Measurements from ENCODE around the gene EIF4E. TPM values are rescaled to one million over a fixed set of nuclear protein-coding genes. Genes with fewer than 3 reads are reported as not detected.

The EIF4E gene
- total and polyA plus RNA-seq, 2 of the 4 experiments (the other 2 are of a cell fraction): 80.4 to 113 TPM

DNA sequence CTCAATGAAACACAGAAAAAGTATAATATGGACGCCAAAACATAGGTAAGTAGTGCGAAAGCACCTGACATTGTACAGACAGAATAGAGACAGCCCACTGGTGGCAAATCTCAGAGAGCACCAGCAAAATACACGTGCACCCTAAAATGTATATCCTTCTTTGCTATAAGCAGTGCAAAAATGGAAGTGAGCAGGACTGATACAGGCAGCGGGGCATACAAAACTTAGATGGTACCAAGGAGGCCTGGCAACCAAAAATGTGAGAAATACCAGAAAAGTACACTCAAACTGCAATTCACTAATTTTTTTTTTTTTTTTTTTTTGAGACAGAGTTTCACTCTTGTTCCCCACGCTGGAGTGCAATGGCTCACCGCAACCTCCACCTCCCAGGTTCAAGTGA, 63.9 kb downstream of the EIF4E start:
- no peak overlapping the region for H3K4me2 ChIP-seq (ENCODE audit: low read depth, low read length)
- dilution Hi-C loops (cut with HindIII; ENCODE audit: low sequenced_read_pairs, unreplicated experiment) (no loop called here), intact Hi-C loops (cut with micrococcal nuclease) (no loop called here), in situ Hi-C loops (cut with MboI; ENCODE audit: low sequenced_read_pairs) (no loop called here)
- H3K56ac ChIP-seq (ENCODE audit: extremely low read depth, insufficient read depth, low read length): no peak overlapping the region
- H2AK5ac ChIP-seq (ENCODE audit: low read depth, low read length): no peak overlapping the region
- H3K18ac ChIP-seq (ENCODE audit: low read depth, low read length): no peak overlapping the region
- no peak for TF ChIP-seq MAZ (IDR thresholded peaks at IDR 0.05; ENCODE audit: borderline replicate concordance, low read depth, low read length)
- TF ChIP-seq NFE2L2 (IDR thresholded peaks at IDR 0.05; ENCODE audit: low read depth, low read length): no peak
- no peak for TF ChIP-seq CEBPB (IDR thresholded peaks at IDR 0.05; ENCODE audit: low read depth, low read length)
- TF ChIP-seq RCOR1 (IDR thresholded peaks at IDR 0.05; ENCODE audit: insufficient replicate concordance, low read length): no peak
- no peak for TF ChIP-seq CHD1 (IDR thresholded peaks at IDR 0.05; ENCODE audit: low read depth, low read length)
- no peak for TF ChIP-seq MAFK (IDR thresholded peaks at IDR 0.05; ENCODE audit: low read depth, low read length)
- TF ChIP-seq POLR2A (IDR thresholded peaks at IDR 0.05; ENCODE audit: low read depth, low read length): no peak
- TF ChIP-seq, protein P1, sequence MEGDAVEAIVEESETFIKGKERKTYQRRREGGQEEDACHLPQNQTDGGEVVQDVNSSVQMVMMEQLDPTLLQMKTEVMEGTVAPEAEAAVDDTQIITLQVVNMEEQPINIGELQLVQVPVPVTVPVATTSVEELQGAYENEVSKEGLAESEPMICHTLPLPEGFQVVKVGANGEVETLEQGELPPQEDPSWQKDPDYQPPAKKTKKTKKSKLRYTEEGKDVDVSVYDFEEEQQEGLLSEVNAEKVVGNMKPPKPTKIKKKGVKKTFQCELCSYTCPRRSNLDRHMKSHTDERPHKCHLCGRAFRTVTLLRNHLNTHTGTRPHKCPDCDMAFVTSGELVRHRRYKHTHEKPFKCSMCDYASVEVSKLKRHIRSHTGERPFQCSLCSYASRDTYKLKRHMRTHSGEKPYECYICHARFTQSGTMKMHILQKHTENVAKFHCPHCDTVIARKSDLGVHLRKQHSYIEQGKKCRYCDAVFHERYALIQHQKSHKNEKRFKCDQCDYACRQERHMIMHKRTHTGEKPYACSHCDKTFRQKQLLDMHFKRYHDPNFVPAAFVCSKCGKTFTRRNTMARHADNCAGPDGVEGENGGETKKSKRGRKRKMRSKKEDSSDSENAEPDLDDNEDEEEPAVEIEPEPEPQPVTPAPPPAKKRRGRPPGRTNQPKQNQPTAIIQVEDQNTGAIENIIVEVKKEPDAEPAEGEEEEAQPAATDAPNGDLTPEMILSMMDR (conservative IDR thresholded peaks at IDR 0.05; ENCODE audit: low read depth, low read length): no peak
- TF ChIP-seq, protein P2, sequence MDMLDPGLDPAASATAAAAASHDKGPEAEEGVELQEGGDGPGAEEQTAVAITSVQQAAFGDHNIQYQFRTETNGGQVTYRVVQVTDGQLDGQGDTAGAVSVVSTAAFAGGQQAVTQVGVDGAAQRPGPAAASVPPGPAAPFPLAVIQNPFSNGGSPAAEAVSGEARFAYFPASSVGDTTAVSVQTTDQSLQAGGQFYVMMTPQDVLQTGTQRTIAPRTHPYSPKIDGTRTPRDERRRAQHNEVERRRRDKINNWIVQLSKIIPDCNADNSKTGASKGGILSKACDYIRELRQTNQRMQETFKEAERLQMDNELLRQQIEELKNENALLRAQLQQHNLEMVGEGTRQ (IDR thresholded peaks at IDR 0.05; ENCODE audit: low read depth, low read length): no peak
- no peak for TF ChIP-seq SMC3 (IDR thresholded peaks at IDR 0.05; ENCODE audit: low read depth, low read length)
- TF ChIP-seq RFX5 (IDR thresholded peaks at IDR 0.05; ENCODE audit: low read depth, low read length): no peak
- TF ChIP-seq, protein P3, sequence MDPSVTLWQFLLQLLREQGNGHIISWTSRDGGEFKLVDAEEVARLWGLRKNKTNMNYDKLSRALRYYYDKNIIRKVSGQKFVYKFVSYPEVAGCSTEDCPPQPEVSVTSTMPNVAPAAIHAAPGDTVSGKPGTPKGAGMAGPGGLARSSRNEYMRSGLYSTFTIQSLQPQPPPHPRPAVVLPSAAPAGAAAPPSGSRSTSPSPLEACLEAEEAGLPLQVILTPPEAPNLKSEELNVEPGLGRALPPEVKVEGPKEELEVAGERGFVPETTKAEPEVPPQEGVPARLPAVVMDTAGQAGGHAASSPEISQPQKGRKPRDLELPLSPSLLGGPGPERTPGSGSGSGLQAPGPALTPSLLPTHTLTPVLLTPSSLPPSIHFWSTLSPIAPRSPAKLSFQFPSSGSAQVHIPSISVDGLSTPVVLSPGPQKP (IDR thresholded peaks at IDR 0.05; ENCODE audit: borderline replicate concordance, low read depth, low read length): no peak
- TF ChIP-seq BHLHE40 (IDR thresholded peaks at IDR 0.05; ENCODE audit: low read depth, low read length): no peak
- TF ChIP-seq FOS (IDR thresholded peaks at IDR 0.05; ENCODE audit: low read depth, low read length): no peak
- TF ChIP-seq RAD21 (IDR thresholded peaks at IDR 0.05; ENCODE audit: low read length): no peak
- no peak for TF ChIP-seq MXI1 (IDR thresholded peaks at IDR 0.05; ENCODE audit: borderline replicate concordance, low read depth, low read length)
- WGBS, 2 experiments (ENCODE audit: extremely low coverage in 2 of 2, insufficient read length in 1 of 2): no CpG with 5 or more reads among the region's 6 CpGs
- H4K5ac ChIP-seq (ENCODE audit: low read depth, low read length): no peak overlapping the region
- no peaks in the 10 kb centered on the region for H3K36me3 ChIP-seq (ENCODE audit: control insufficient read depth, insufficient read depth, low read length)
- H4K8ac ChIP-seq (ENCODE audit: low read depth in 2 of 2, low read length in 2 of 2): no peak overlapping the region
- H3K14ac ChIP-seq (replicated peaks; ENCODE audit: low read depth, low read length): no peak overlapping the region
- H2BK120ac ChIP-seq (ENCODE audit: low read depth, low read length): no peak overlapping the region
- DNase-seq (no peak), ATAC-seq (ENCODE audit: low read depth) (no peak)
- H2AK9ac ChIP-seq (replicated peaks; ENCODE audit: low read depth, low read length, poor library complexity): no peak overlapping the region
- H2BK20ac ChIP-seq (ENCODE audit: low read depth, low read length): no peak overlapping the region
- no peak overlapping the region for H3K27ac ChIP-seq (ENCODE audit: insufficient read depth, low read length)
- H3K9me3 ChIP-seq (ENCODE audit: control insufficient read depth, insufficient read depth, low read length): no peaks in the 10 kb centered on the region
- H2BK15ac ChIP-seq (ENCODE audit: low read depth, low read length): no peak overlapping the region
- H4K20me1 ChIP-seq (ENCODE audit: insufficient read depth, low read length): no peaks in the 10 kb centered on the region
- ChIA-PET CTCF (no interaction called here), POLR2A (ENCODE audit: unreplicated experiment) (no interaction called here)
- H4K91ac ChIP-seq (ENCODE audit: insufficient read depth, low read depth, low read length): no peak overlapping the region
- no peak overlapping the region for H3K4me3 ChIP-seq (ENCODE audit: insufficient read depth, low read depth, low read length)
- no peaks in the 10 kb centered on the region for H3K4me1 ChIP-seq (ENCODE audit: control insufficient read depth, insufficient read depth, low read length)
- H3K79me1 ChIP-seq (ENCODE audit: low read depth in 1 of 2, low read length in 2 of 2): no peaks in the 10 kb centered on the region
- no peak overlapping the region for H3K23ac ChIP-seq (ENCODE audit: low read depth, low read length)
- no peaks in the 10 kb centered on the region for H3K9me1 ChIP-seq (ENCODE audit: insufficient read depth, low read length)
- no peak overlapping the region for H3K9ac ChIP-seq (ENCODE audit: low read depth, low read length)
- no TSS peak for BruUV-seq (replicated peaks)
- no peak overlapping the region for H3K4ac ChIP-seq (ENCODE audit: low read depth, low read length)
- no peaks in the 10 kb centered on the region for H3K27me3 ChIP-seq (ENCODE audit: control insufficient read depth, insufficient read depth, low read length)
- no peak overlapping the region for H2AFZ ChIP-seq (replicated peaks; ENCODE audit: low read length, poor library complexity)
- no peak overlapping the region for H2BK5ac ChIP-seq (ENCODE audit: low read depth, low read length, poor library complexity, severe bottlenecking)

Data from IMR-90 (cell line).